HEK293T (cell line): ENCODE measurements around the gene KDM8.

Experiments used
- CTCF ChIA-PET: fragments of 350-600 bp; formaldehyde crosslinking; extraction: SDS; loops from one replicate; lab custom pipeline; 2021; ENCODE audit warnings: antibody characterized with exemption, inconsistent platforms; lab: Yijun Ruan, JAX
- POLR2A ChIA-PET: fragments of 350-600 bp; formaldehyde crosslinking; extraction: SDS; loops from one replicate; lab custom pipeline; 2020; ENCODE audit warnings: antibody characterized with exemption, inconsistent platforms; lab: Yijun Ruan, JAX
- DNase-seq: peaks from one replicate; pipeline ENCODE4 v3.0.0; 2012; ENCODE audit warnings: mixed read lengths; ENCODE audit errors: extremely low spot score
- ARNT ChIP-seq: fragments of 450-650 bp; IDR thresholded peaks from 2 replicates; pipeline ENCODE4 v1.6.1; 2017; ENCODE audit warnings: mild to moderate bottlenecking
- BHLHE40 ChIP-seq: fragments of 450-650 bp; IDR thresholded peaks from 2 replicates; pipeline ENCODE4 v1.6.1; 2016; ENCODE audit warnings: mild to moderate bottlenecking, moderate library complexity, borderline replicate concordance
- CTBP1 ChIP-seq: fragments of 450-650 bp; IDR thresholded peaks from 2 replicates; pipeline ENCODE4 v1.6.1; 2016; ENCODE audit warnings: borderline replicate concordance
- ELF4 ChIP-seq: fragments of 450-650 bp; IDR thresholded peaks from 2 replicates; pipeline ENCODE4 v1.6.1; 2017; ENCODE audit warnings: antibody characterized with exemption
- FOXA1 ChIP-seq: fragments of 450-650 bp; IDR thresholded peaks from 2 replicates; pipeline ENCODE4 v1.6.1; 2016; ENCODE audit warnings: mild to moderate bottlenecking
- FOXK2 ChIP-seq: fragments of 450-650 bp; IDR thresholded peaks from 2 replicates; pipeline ENCODE4 v1.6.1; 2016; ENCODE audit warnings: mild to moderate bottlenecking
- FOXM1 ChIP-seq: fragments of 450-650 bp; IDR thresholded peaks from 2 replicates; pipeline ENCODE4 v1.6.1; 2017; ENCODE audit warnings: mild to moderate bottlenecking, borderline replicate concordance
- HDGF ChIP-seq: fragments of 450-650 bp; IDR thresholded peaks from 2 replicates; pipeline ENCODE4 v1.6.1; 2017; ENCODE audit warnings: antibody characterized with exemption, borderline replicate concordance
- L3MBTL2 ChIP-seq: fragments of 450-650 bp; conservative IDR thresholded peaks from 2 replicates; pipeline ENCODE4 v1.6.1; 2016; ENCODE audit warnings: mild to moderate bottlenecking
- LEF1 ChIP-seq: fragments of 450-650 bp; IDR thresholded peaks from 2 replicates; pipeline ENCODE4 v1.6.1; 2017; ENCODE audit warnings: mild to moderate bottlenecking, borderline replicate concordance
- NFRKB ChIP-seq: fragments of 450-650 bp; IDR thresholded peaks from 2 replicates; pipeline ENCODE4 v1.6.1; 2016; ENCODE audit warnings: mild to moderate bottlenecking, moderate library complexity
- PKNOX1 ChIP-seq: fragments of 450-650 bp; IDR thresholded peaks from 2 replicates; pipeline ENCODE4 v1.6.1; 2016
- SP1 ChIP-seq: fragments of 450-650 bp; IDR thresholded peaks from 2 replicates; pipeline ENCODE4 v1.6.1; 2017
- SUZ12 ChIP-seq: fragments of 450-650 bp; IDR thresholded peaks from 2 replicates; pipeline ENCODE4 v1.6.1; 2016; ENCODE audit warnings: mild to moderate bottlenecking
- TARDBP ChIP-seq: fragments of 450-650 bp; IDR thresholded peaks from 2 replicates; pipeline ENCODE4 v1.6.1; 2016
- ZNF384 ChIP-seq: fragments of 450-650 bp; IDR thresholded peaks from 2 replicates; pipeline ENCODE4 v1.6.1; 2016

KDM8 gene

GRCh38 chr16:27226476-27226875 is 23.1 kb downstream of the KDM8 start:
- ChIA-PET POLR2A (no interaction called here), CTCF (no interaction called here)
- DNase-seq: no peak
- TF ChIP-seq L3MBTL2: no peak
- no peak for TF ChIP-seq ARNT
- no peak for TF ChIP-seq TARDBP
- TF ChIP-seq LEF1: no peak
- no peak for TF ChIP-seq SUZ12
- no peak for TF ChIP-seq BHLHE40
- no peak for TF ChIP-seq FOXA1
- no peak for TF ChIP-seq SP1

DNA sequence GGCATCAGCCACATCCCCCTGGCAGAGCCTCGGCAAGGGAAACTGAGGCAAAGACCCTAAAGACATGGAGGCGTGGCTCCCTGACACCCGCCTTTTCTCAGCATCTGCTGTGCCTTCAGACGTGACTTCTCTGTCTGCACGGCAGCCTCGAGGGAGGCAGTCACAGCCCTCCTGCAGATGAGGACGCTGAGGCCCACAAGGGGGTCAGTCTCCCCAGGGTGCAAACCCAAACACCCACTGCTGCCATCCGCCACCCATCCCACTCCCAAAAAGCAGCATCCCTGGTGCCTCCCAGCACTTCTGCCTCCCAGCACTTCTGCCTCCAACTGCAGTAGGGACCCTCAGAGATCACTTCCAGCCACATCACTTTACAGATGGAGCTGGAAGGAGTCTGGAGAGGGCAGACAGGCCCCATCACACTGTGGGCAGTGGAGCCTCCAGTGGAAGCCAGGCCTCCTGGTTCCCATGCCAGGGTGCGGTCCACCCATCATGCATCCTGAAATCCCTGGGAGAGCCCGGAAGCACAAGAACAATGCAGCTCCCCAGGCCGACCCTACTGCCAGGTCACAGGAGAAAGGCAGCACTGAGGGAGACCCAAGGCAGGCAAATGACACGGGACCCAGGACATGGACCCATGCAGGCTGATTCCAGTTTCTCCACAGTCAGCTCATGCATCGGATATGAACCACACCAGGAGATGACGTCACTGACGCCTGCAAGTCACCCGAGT is 23.8 kb downstream of the KDM8 start:
- no peak for DNase-seq
- CTCF ChIA-PET: no interaction called here
- POLR2A ChIA-PET: interaction anchor here (1.6 kb wide), 1 partner anchor 23 kb away, joined by 3 read pairs; the partner anchor contains the start of gene KDM8
- TF ChIP-seq BHLHE40 (no peak), TARDBP (no peak), ELF4 (no peak), SP1 (no peak), CTBP1 (no peak), L3MBTL2 (no peak), PKNOX1 (no peak), FOXA1 (no peak), ARNT (no peak), FOXM1 (no peak), NFRKB (no peak), FOXK2 (no peak), HDGF (no peak), LEF1 (no peak), ZNF384 (no peak), SUZ12 (no peak)

DNA sequence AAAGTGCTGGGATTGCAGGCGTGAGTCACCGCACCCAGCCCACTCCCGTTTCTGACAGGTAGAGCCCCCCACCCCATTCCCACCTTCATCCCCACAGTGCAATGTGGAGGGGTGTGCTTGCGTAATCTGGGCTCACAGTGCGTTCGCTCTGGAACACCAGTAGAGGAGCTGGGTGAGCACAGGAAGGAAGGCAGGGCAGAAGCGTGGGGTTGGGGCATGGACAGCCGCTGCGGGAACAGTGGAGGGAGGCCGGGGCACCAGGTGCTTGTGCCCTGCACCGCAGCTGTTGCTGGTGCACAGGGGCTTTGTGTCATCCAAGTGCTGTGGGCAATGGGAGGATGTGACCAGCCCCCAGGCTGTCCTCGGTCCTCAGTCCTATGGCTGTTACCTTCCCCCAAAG is 24.7 kb downstream of the KDM8 start:
- no peak for DNase-seq
- CTCF ChIA-PET: no interaction called here
- no peak for TF ChIP-seq SUZ12
- no peak for TF ChIP-seq FOXM1
- TF ChIP-seq L3MBTL2: no peak
- no peak for TF ChIP-seq LEF1
- POLR2A ChIA-PET: interaction anchor here (1.6 kb wide), 1 partner anchor 24 kb away, joined by 3 read pairs; the partner anchor contains the start of gene KDM8

DNA sequence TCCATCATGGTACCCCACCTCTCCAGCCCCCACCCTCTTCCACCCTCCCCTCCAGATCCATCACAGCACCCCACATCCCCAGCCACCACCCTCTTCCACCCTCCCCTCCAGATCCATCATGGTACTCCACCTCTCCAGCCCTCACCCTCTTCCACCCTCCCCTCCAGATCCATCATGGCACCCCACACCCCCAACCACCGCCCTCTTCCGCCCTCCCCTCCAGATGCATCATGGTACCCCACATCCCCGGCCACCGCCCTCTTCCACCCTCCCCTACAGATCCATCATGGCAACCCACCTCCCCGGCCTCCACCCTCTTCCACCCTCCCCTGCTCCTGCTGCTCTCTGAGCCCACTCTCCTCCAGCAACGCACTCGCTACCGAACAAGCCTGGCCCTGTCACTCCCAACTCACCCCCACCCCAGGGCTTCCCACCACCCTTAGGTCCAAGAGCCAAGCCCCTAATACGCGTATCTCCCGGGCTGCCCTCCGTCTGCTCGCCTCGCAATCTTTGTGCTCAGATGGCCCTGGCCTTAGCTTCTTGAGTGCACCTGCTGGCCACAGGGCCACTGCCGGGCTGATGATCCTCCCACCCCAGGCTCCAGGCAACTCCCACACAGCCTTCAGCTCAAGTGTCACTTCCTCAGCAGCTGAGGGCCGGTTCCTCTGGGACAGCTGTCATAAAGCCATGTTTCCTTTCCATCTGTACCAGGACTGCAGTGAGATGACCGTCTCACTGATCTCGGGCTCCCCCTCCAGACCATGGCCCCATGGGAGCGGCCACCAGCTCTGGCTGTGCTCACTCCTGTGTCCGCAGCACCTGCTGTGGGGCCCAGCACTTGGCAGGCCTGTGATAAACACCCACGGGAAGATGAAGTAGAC is 25.5 kb downstream of the KDM8 start:
- POLR2A ChIA-PET: interaction anchor here (1.6 to 1.7 kb wide), 2 partner anchors 25 to 39 kb away, joined by 3 to 4 read pairs; partner anchors contain the start of genes KDM8 and NSMCE1
- no peak for DNase-seq
- CTCF ChIA-PET: no interaction called here
- TF ChIP-seq FOXK2 (no peak), ELF4 (no peak), ZNF384 (no peak), TARDBP (no peak), FOXA1 (no peak), BHLHE40 (no peak), ARNT (no peak), CTBP1 (no peak), SUZ12 (no peak), PKNOX1 (no peak), NFRKB (no peak)

- ChIA-PET POLR2A (interaction anchor here (1.2 to 1.7 kb wide), 2 partner anchors 26 to 38 kb away, joined by 4 read pairs; partner anchors contain the start of genes KDM8 and NSMCE1), CTCF (no interaction called here)
- DNase-seq: no peak
- TF ChIP-seq SUZ12: no peak
- TF ChIP-seq FOXM1: no peak
Observed at GRCh38 chr16:27229891-27230470, 26.7 kb downstream of the KDM8 start.

DNA sequence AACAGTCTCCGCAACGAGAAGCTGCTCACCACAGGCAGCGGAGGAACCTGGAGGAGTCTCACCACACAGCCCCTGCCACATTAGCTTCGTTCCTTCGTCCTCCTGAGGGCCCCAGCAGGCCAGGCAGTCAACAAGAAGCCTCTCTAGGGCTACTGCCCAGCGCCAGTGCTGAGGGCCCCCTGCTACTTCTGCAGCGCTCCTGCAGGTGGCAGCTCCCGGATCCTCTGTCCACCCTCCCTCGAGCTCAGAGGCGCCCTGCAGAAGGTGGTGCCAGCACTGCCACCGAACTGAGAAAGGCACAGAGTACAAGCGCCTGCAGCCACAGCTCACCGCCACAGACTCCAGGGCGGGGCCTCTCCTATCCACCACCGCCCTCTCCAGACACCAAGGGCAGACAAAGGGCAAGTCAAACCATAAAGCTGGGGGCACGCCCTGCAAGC is 27.3 kb downstream of the KDM8 start:
- TF ChIP-seq HDGF (no peak), FOXM1 (no peak), LEF1 (no peak), PKNOX1 (no peak), CTBP1 (no peak), ARNT (no peak), ZNF384 (no peak), SUZ12 (no peak), SP1 (no peak)
- DNase-seq: no peak
- POLR2A ChIA-PET: interaction anchor here (1.2 to 1.7 kb wide), 2 partner anchors 27 to 38 kb away, joined by 4 read pairs; partner anchors contain the start of genes KDM8 and NSMCE1
- CTCF ChIA-PET: no interaction called here
